Measurements from ENCODE around the gene BCL10. TPM values are rescaled to one million over a fixed set of nuclear protein-coding genes. Genes with fewer than 3 reads are reported as not detected.

The BCL10 gene
- total RNA-seq, 1 experiment from 2014 or later: 29.9 TPM

DNA sequence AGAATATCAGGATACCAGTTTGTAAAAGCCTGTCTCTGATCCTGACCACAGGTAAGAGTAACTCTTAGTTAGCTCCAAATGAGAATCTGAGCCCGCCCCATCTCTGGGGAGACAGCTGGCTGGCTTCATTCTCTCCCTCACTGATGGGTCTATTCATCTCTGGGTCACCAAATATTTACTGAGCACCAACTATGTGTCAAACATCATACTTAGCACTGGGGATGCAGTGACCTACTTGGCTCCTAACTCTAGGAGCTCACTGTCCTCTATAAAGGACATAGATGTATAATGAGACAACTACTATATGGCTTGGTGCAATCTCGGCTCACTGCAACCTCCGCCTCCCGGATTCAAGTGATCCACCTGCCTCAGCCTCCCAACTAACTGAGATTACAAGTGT, 29.8 kb upstream of the BCL10 start:
- no peak overlapping the region for H2AFZ ChIP-seq (ENCODE audit: low read length)
- no peak overlapping the region for H3K27ac ChIP-seq (ENCODE audit: low read length)
- no TSS peak for BruUV-seq (replicated peaks)
- H3K9ac ChIP-seq (ENCODE audit: low read length): no peak overlapping the region
- TF ChIP-seq EZH2 (IDR thresholded peaks at IDR 0.05; ENCODE audit: low read length, unreplicated experiment) (no peak), EZH2phosphoT487 (IDR thresholded peaks at IDR 0.05; ENCODE audit: borderline replicate concordance, low read length) (no peak)
- TF ChIP-seq, protein P1, sequence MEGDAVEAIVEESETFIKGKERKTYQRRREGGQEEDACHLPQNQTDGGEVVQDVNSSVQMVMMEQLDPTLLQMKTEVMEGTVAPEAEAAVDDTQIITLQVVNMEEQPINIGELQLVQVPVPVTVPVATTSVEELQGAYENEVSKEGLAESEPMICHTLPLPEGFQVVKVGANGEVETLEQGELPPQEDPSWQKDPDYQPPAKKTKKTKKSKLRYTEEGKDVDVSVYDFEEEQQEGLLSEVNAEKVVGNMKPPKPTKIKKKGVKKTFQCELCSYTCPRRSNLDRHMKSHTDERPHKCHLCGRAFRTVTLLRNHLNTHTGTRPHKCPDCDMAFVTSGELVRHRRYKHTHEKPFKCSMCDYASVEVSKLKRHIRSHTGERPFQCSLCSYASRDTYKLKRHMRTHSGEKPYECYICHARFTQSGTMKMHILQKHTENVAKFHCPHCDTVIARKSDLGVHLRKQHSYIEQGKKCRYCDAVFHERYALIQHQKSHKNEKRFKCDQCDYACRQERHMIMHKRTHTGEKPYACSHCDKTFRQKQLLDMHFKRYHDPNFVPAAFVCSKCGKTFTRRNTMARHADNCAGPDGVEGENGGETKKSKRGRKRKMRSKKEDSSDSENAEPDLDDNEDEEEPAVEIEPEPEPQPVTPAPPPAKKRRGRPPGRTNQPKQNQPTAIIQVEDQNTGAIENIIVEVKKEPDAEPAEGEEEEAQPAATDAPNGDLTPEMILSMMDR (conservative IDR thresholded peaks at IDR 0.05; ENCODE audit: low read depth, low read length): no peak
- ATAC-seq: no peak
- H4K20me1 ChIP-seq (ENCODE audit: low read length): no peaks in the 10 kb centered on the region
- DNase-seq: no peak
- no peak overlapping the region for H3K4me2 ChIP-seq (ENCODE audit: low read length)
- no peaks in the 10 kb centered on the region for H3K36me3 ChIP-seq (ENCODE audit: low read depth, low read length)
- H3F3A ChIP-seq (ENCODE audit: low read length, unreplicated experiment): no peaks in the 10 kb centered on the region
- no peaks in the 10 kb centered on the region for H3K27me3 ChIP-seq (ENCODE audit: low read length)
- CTCF ChIA-PET: interaction anchor here (0.5 to 0.6 kb wide), 2 partner anchors 15 to 37 kb away, joined by 3 to 9 read pairs; no protein-coding TSS in a partner anchor
- H3K4me1 ChIP-seq (ENCODE audit: insufficient read depth, low read length): peaks cover 10% of the 10 kb centered on the region
- POLR2A ChIA-PET (ENCODE audit: unreplicated experiment): no interaction called here
- no peaks in the 10 kb centered on the region for H3K9me2 ChIP-seq (replicated peaks; ENCODE audit: low read length)
- H3K9me3 ChIP-seq (ENCODE audit: low read length): no peaks in the 10 kb centered on the region
- intact Hi-C loops (cut with micrococcal nuclease): loop anchor here (5.0 kb wide), 1 partner anchor 156 kb away; no protein-coding TSS in a partner anchor
- no peaks in the 10 kb centered on the region for H3K79me2 ChIP-seq (ENCODE audit: low read length)
- H3K4me3 ChIP-seq (ENCODE audit: low read length): no peak overlapping the region

DNA sequence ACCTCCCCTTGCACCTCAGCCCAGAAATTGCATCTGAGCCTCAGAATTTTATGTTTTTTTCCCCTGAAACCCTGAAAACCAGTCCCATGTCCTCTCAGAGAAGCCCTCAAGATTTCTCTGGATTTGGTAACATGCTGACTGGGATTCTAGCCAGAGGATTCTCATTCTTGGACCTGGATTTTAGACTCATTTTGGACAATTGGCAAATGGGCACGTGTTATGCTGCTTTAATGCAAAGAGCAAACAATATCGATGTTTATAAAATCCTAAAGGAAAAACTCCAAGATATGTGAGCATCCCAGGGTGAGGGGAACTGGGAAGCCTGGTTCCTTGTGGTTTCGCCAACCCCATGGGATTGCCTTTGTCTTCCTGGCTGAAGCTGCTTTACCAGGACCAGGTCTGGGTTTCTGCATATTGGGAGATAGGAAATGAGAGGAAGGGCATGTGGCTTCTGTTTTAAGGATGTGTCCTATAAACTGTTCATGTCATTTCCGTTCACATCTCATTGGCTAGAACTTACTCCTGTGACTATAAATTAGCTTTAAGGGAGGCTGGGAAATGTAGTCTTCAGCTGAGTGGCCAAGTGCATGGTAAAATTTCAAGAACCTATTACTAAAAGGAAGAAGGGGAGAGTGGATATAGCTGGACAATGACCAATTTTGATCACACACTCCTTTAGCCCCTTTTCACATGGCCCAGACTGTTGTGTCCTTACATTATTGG, 27.2 kb upstream of the BCL10 start:
- H3F3A ChIP-seq (ENCODE audit: low read length, unreplicated experiment): peaks cover 4% of the 10 kb centered on the region
- no peaks in the 10 kb centered on the region for H3K79me2 ChIP-seq (ENCODE audit: low read length)
- no TSS peak for BruUV-seq (replicated peaks)
- peak overlapping the region; percentile 9 for H3K27ac ChIP-seq (ENCODE audit: low read length)
- no peaks in the 10 kb centered on the region for H3K9me3 ChIP-seq (ENCODE audit: low read length)
- intact Hi-C loops (cut with micrococcal nuclease): no loop called here
- ATAC-seq: no peak
- no peak overlapping the region for H3K9ac ChIP-seq (ENCODE audit: low read length)
- ChIA-PET CTCF (no interaction called here), POLR2A (ENCODE audit: unreplicated experiment) (interaction anchor here (0.7 kb wide), 1 partner anchor 326 kb away, joined by 3 read pairs; no protein-coding TSS in a partner anchor)
- no peaks in the 10 kb centered on the region for H3K36me3 ChIP-seq (ENCODE audit: low read depth, low read length)
- H3K27me3 ChIP-seq (ENCODE audit: low read length): no peaks in the 10 kb centered on the region
- no peaks in the 10 kb centered on the region for H4K20me1 ChIP-seq (ENCODE audit: low read length)
- H3K4me3 ChIP-seq (ENCODE audit: low read length): no peak overlapping the region
- DNase-seq: no peak
- peaks cover 21% of the 10 kb centered on the region for H3K4me1 ChIP-seq (ENCODE audit: insufficient read depth, low read length)
- H3K9me2 ChIP-seq (replicated peaks; ENCODE audit: low read length): no peaks in the 10 kb centered on the region
- no peak overlapping the region for H3K4me2 ChIP-seq (ENCODE audit: low read length)
- no peak overlapping the region for H2AFZ ChIP-seq (ENCODE audit: low read length)
- TF ChIP-seq, protein P1 (conservative IDR thresholded peaks at IDR 0.05; ENCODE audit: low read depth, low read length): no peak
- TF ChIP-seq EZH2phosphoT487 (IDR thresholded peaks at IDR 0.05; ENCODE audit: borderline replicate concordance, low read length): no peak
- no peak for TF ChIP-seq EZH2 (IDR thresholded peaks at IDR 0.05; ENCODE audit: low read length, unreplicated experiment)

DNA sequence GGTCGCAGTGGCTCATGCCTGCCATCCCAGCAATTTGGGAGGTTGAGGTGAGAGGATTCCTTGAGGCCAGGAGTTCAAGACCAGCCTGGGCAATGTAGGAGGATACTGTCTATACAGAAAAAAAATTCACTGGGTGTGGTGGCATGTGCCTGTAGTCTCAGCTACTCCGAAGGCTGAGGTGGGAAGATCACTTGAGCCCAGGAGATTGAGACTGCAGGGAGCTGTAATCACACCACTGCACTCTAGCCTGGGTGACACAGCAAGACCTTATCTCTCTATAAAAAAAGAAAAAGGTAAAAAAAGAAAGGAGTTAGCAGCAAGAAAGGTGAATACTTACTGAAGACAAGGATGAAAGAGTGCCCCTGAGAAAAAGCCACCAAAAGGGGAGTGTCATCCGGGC, 23.7 kb upstream of the BCL10 start:
- Histone ChIP-seq H3K27me3 (ENCODE audit: low read length) (no peaks in the 10 kb centered on the region), H3K36me3 (ENCODE audit: low read depth, low read length) (no peaks in the 10 kb centered on the region), H3K79me2 (ENCODE audit: low read length) (no peaks in the 10 kb centered on the region), H3K4me1 (ENCODE audit: insufficient read depth, low read length) (peaks cover 42% of the 10 kb centered on the region), H3K9me3 (ENCODE audit: low read length) (no peaks in the 10 kb centered on the region), H3K9me2 (replicated peaks; ENCODE audit: low read length) (no peaks in the 10 kb centered on the region), H2AFZ (ENCODE audit: low read length) (no peak overlapping the region), H3K27ac (ENCODE audit: low read length) (no peak overlapping the region), H3K4me3 (ENCODE audit: low read length) (no peak overlapping the region), H3K9ac (ENCODE audit: low read length) (no peak overlapping the region), H3F3A (ENCODE audit: low read length, unreplicated experiment) (peaks cover 23% of the 10 kb centered on the region), H3K4me2 (ENCODE audit: low read length) (no peak overlapping the region), H4K20me1 (ENCODE audit: low read length) (no peaks in the 10 kb centered on the region)
- TF ChIP-seq EZH2phosphoT487 (IDR thresholded peaks at IDR 0.05; ENCODE audit: borderline replicate concordance, low read length): no peak
- BruUV-seq (replicated peaks): no TSS peak
- DNase-seq (no peak), ATAC-seq (no peak)
- intact Hi-C loops (cut with micrococcal nuclease): no loop called here
- ChIA-PET POLR2A (ENCODE audit: unreplicated experiment) (no interaction called here), CTCF (no interaction called here)
